ENCODE data around the gene PGAM2.

GRCh38 chr7:44094883-44095592, 29.7 kb upstream of the PGAM2 start:
- TF ChIP-seq CTCF (conservative IDR thresholded peaks at IDR 0.05; ENCODE audit: low read length) (no peak), EZH2phosphoT487 (IDR thresholded peaks at IDR 0.05; ENCODE audit: borderline replicate concordance) (no peak)
